Activated naive CD4-positive, alpha-beta T cell treated with anti-CD3 and anti-CD28 coated beads for 36 hours (primary cell): Measurements from ENCODE around the gene SLC38A3. TPM values are rescaled to one million over a fixed set of nuclear protein-coding genes. Genes with fewer than 3 reads are reported as not detected.

ENCODE experiments used
- CTCF ChIA-PET: fragments of 350-600 bp; sonication (Branson Sonifier 250); formaldehyde crosslinking; loops from one replicate; lab custom pipeline; 2021; ENCODE audit warnings: antibody characterized with exemption; lab: Charles Lee
- DNase-seq: peaks from one replicate; pipeline ENCODE4 v3.0.0-alpha.2; 2020
- H3K27ac Mint-ChIP-seq: one replicate; pipeline ENCODE4 v1.8.0; 2021; ENCODE audit warnings: mild to moderate bottlenecking, mixed read lengths
- H3K27me3 Mint-ChIP-seq: one replicate; pipeline ENCODE4 v1.8.0; 2021; ENCODE audit warnings: low read depth, mixed read lengths
- H3K36me3 Mint-ChIP-seq: one replicate; pipeline ENCODE4 v1.8.0; 2021; ENCODE audit warnings: low read depth, mixed read lengths
- H3K4me1 Mint-ChIP-seq: one replicate; pipeline ENCODE4 v1.8.0; 2021; ENCODE audit warnings: low read depth, mixed read lengths
- H3K4me3 Mint-ChIP-seq: one replicate; pipeline ENCODE4 v1.8.0; 2021; ENCODE audit warnings: mild to moderate bottlenecking, moderate library complexity, mixed read lengths
- H3K9me3 Mint-ChIP-seq: one replicate; pipeline ENCODE4 v1.8.0; 2021; ENCODE audit warnings: mixed read lengths
- intact Hi-C: fragments of 100-400 bp; cut with micrococcal nuclease; formaldehyde crosslinking; loops from one replicate; pipeline ENCODE4 v1.15.1; 2023
- total RNA-seq, 2 experiments: library from RNA; stranded (reverse); gene quantifications; one replicate each; pipeline ENCODE4 v1.2.3, GENCODE V29; 2021

SLC38A3 gene
- total RNA-seq, 2 experiments from 2014 or later, result not detected

DNA sequence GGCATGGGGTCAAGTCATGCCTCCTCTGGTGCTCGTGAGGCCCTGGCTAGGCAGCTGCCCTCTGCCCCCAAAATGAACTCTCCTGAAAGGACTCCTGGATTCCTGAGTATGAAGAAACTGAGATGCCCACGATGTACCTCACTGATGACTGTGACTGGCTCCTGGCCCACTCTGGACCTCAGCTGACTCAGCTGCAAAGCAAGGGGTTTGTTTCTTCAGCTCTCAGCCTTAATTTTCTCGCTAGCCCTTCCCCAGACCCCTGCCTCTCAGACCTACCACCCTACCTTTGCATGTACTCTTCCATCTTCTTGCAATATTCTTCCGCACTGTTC, 25.7 kb downstream of the SLC38A3 start:
- no peak for DNase-seq
- no peaks in the 10 kb centered on the region for H3K27me3 Mint-ChIP-seq
- peaks cover 23% of the 10 kb centered on the region for H3K4me1 Mint-ChIP-seq
- CTCF ChIA-PET, result interaction anchor here (0.6 to 8.2 kb wide), 6 partner anchors 12 to 91 kb away, joined by 3 to 151 read pairs (median 4); partner anchors contain the start of gene GNAT1
- no peak overlapping the region for H3K27ac Mint-ChIP-seq
- no peak overlapping the region for H3K4me3 Mint-ChIP-seq
- H3K36me3 Mint-ChIP-seq, result no peaks in the 10 kb centered on the region
- intact Hi-C loops, result loop anchor here (10.0 kb wide), 1 partner anchor 1756 kb away; no protein-coding TSS in a partner anchor
- H3K9me3 Mint-ChIP-seq, result no peaks in the 10 kb centered on the region

DNA sequence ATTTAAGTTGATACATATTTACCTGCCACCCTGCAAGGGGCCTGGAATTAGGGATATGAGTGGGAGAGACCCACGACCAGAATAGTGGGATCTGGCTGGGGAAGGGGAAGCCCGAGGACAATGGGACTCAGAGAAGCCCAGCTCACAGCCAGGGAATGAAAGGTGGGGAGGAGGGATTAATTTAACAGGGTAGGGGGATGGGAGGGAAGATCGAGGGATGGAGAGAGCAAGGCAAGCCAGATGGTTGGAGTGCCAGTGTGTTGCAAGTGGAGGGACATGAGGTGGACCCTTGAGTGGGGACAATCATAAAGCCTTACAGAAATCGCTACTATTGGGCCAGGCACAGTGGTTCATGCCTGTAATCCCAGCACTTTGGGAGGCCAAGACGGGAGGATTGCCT, 26.5 kb downstream of the SLC38A3 start:
- no peaks in the 10 kb centered on the region for H3K27me3 Mint-ChIP-seq
- H3K4me3 Mint-ChIP-seq, result no peak overlapping the region
- peaks cover 17% of the 10 kb centered on the region for H3K4me1 Mint-ChIP-seq
- no peaks in the 10 kb centered on the region for H3K9me3 Mint-ChIP-seq
- DNase-seq, result no peak
- CTCF ChIA-PET, result interaction anchor here (1.3 to 8.0 kb wide), 2 partner anchors 16 to 19 kb away, joined by 3 to 119 read pairs; no protein-coding TSS in a partner anchor
- peaks cover 2% of the 10 kb centered on the region for H3K36me3 Mint-ChIP-seq
- intact Hi-C loops, result loop anchor here (10.0 kb wide), 1 partner anchor 1757 kb away; no protein-coding TSS in a partner anchor
- H3K27ac Mint-ChIP-seq, result no peak overlapping the region

DNA sequence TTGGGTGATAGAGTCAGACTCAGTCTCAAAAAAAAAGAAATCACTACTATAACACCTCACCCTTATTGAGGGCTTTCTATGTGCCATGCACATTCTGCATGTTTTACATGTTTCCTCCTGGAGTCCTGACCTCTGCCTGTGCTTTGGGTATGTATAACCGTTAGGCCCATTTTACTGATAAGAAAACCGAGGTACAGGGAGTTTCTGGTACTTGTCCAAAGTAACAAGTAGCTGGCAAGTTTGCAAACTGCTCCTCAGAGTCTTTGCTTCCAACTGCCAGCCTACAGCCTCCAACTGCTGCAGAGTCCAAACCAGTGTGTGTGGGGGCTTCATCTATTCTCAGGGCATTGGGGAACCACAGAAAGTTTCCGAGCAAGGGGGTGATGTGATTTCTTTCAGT, 27.2 kb downstream of the SLC38A3 start:
- H3K4me1 Mint-ChIP-seq, result peaks cover 13% of the 10 kb centered on the region
- H3K27ac Mint-ChIP-seq, result no peak overlapping the region
- CTCF ChIA-PET, result interaction anchor here (0.7 to 8.0 kb wide), 3 partner anchors 15 to 393 kb away, joined by 3 to 119 read pairs (median 7); no protein-coding TSS in a partner anchor
- DNase-seq, result no peak
- H3K36me3 Mint-ChIP-seq, result peaks cover 6% of the 10 kb centered on the region
- H3K27me3 Mint-ChIP-seq, result no peaks in the 10 kb centered on the region
- H3K4me3 Mint-ChIP-seq, result no peak overlapping the region
- no peaks in the 10 kb centered on the region for H3K9me3 Mint-ChIP-seq
- intact Hi-C loops, result loop anchor here (10.0 kb wide), 1 partner anchor 1758 kb away; no protein-coding TSS in a partner anchor

DNA sequence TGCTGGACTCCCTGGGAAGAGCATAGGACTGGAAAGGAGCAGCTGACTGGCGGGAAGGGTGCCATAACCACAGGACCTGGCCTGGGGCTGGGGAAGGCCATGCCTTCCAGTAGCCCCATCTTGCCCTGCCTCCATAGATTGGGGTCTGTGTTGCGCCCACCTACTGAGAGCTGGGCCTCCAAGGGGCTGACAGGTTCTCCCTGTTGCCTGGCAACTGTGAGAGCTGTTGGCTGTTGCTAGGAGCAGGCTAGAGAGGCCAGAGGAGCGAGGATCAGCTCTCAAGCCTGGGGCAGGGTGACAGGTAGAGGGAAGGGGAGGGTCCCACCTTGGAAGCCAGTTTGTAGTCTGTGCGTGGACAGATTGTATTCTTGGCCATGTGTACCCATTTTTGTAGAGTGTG, 28.1 kb downstream of the SLC38A3 start:
- intact Hi-C loops, result loop anchor here (10.0 kb wide), 1 partner anchor 1758 kb away; no protein-coding TSS in a partner anchor
- no peak for DNase-seq
- CTCF ChIA-PET, result interaction anchor here (1.0 to 4.5 kb wide), 4 partner anchors 14 to 41 kb away, joined by 4 to 35 read pairs (median 6); no protein-coding TSS in a partner anchor
- H3K36me3 Mint-ChIP-seq, result peaks cover 10% of the 10 kb centered on the region
- no peak overlapping the region for H3K4me3 Mint-ChIP-seq
- no peaks in the 10 kb centered on the region for H3K9me3 Mint-ChIP-seq
- no peaks in the 10 kb centered on the region for H3K27me3 Mint-ChIP-seq
- no peak overlapping the region for H3K27ac Mint-ChIP-seq
- peaks cover 13% of the 10 kb centered on the region for H3K4me1 Mint-ChIP-seq

DNA sequence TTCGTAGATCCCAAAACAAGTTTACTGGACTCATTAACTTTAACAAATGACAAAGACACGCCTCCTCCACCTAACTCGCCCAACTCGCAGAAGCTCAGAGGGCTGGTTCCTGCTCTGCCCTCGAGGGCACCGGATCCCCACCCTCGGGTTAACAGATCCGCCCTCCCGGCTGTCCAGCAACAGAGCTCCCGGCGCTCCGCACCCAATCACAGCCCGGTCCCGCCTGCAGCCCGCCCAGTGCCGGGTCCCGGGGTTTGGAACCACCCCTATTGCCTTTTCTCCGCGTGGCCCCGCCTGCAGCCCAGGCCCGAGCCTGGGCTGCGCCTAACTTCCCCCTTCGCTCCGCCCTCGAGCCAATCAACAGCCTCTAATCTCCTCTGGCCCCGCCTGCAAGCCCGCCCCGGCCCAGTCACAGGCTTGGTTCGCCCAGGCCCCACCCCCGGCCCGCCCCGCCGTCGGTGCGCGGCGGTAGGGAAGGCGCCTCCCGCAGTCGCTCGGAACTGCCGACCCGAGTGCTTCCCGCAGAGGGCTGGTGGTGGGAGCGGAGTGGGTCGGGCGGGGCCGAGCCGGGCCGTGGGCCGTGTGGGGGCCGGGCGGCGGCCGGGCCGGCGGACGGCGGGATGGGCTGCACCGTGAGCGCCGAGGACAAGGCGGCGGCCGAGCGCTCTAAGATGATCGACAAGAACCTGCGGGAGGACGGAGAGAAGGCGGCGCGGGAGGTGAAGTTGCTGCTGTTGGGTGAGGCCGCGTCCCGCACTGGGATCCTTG, 30.8 kb downstream of the SLC38A3 start, which contains the start of gene GNAI2:
Gene GNAI2 (plus strand): TSS at position 489 of the 768 bp plus-strand sequence. CDS start 132 bp downstream, at position 621.
- CTCF ChIA-PET, result interaction anchor here (0.6 to 5.3 kb wide), 5 partner anchors 8 to 337 kb away, joined by 3 to 35 read pairs (median 5); no protein-coding TSS in a partner anchor
- peak within 1 kb of the TSS; percentile 95 for H3K4me3 Mint-ChIP-seq
- H3K27me3 Mint-ChIP-seq, result no peaks in the 10 kb centered on the region

DNA sequence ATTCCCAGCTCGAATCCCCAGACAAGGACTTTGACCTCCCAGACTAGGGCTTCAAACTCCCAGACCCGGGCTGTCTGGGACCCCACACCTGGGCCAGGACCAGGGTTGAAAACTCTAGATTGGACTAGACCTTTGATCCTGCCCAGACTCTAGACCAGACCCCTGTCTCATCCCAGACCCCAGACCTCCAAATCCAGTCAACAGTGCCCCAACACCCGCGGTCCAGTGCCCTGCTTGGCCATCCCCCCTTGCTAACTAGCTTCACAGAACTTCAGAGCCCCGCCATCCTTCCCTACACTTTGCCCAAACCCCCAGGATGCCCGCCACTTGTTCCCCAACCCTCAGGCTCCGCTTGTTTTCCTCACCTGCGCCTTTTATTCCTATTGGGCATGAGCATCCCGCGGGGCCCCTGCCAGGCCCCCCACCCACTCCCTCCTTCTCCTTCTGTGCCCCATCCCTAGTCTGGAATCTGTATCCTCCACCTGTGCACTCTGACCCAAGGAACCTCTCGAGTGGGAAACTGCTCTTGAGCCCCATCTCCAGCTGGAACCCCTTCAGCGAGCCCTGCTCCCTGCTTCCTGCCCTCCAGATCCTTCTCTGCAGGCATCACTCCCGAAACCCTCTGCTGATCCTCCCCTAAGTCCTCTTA, 31.5 kb downstream of the SLC38A3 start:
- intact Hi-C loops, result loop anchor here (1.0 to 10.0 kb wide), 6 partner anchors 63 to 1762 kb away; partner anchors contain the start of genes CISH, HYAL3, NAA80 and RBM5
- no peak for DNase-seq
- Mint-ChIP-seq H3K4me3 (peak overlapping the region; percentile 95), H3K9me3 (no peaks in the 10 kb centered on the region), H3K27ac (peak overlapping the region; percentile 92), H3K4me1 (peaks cover 40% of the 10 kb centered on the region), H3K27me3 (no peaks in the 10 kb centered on the region), H3K36me3 (peaks cover 10% of the 10 kb centered on the region)
- CTCF ChIA-PET, result interaction anchor here (4.5 to 5.3 kb wide), 2 partner anchors 10 kb away, joined by 35 read pairs; no protein-coding TSS in a partner anchor

More for the DNA sequence above, 30.8 kb downstream of the SLC38A3 start, which contains the start of gene GNAI2:
- DNase-seq, result peak; percentile 99
- Mint-ChIP-seq H3K4me1 (peaks cover 33% of the 10 kb centered on the region), H3K9me3 (no peaks in the 10 kb centered on the region), H3K27ac (peak within 1 kb of the TSS; percentile 92), H3K36me3 (peaks cover 10% of the 10 kb centered on the region)
- intact Hi-C loops, result loop anchor here (1.0 to 10.0 kb wide), 9 partner anchors 9 to 1761 kb away; partner anchors contain the start of genes CISH, HYAL3, NAA80 and RBM5

DNA sequence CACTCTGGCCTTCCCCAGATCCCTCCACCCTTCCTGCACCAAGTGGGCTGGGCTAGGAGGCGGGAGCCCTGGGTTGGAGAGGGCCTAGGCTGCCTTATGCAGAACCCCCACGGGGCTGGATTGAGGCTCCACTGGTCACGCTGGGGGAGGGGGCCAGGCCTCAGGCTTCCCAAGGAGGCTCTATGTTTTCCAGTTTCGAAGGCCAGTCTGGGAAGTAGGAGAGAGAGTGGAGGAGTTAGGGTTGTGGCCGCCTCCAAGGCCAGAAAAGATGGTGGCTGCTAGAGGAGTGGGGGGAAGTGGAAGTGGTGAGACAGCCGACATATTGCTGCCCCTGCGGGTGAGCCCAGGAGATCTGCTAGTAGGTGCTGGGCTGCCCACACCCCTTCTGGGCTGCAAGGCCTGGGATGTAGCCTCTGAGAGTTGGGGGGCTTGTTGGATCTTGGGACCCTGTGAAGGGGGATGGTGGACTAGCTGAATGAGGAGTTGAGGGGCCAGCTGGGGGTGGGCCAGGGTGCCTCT, 32.1 kb downstream of the SLC38A3 start:
- Mint-ChIP-seq H3K4me1 (peaks cover 46% of the 10 kb centered on the region), H3K9me3 (no peaks in the 10 kb centered on the region), H3K27me3 (no peaks in the 10 kb centered on the region), H3K4me3 (peak overlapping the region; percentile 95), H3K27ac (peak overlapping the region; percentile 92), H3K36me3 (peaks cover 10% of the 10 kb centered on the region)
- DNase-seq, result peak; percentile 53
- CTCF ChIA-PET, result interaction anchor here (4.5 to 5.3 kb wide), 2 partner anchors 10 kb away, joined by 35 read pairs; no protein-coding TSS in a partner anchor
- intact Hi-C loops, result loop anchor here (2.0 to 10.0 kb wide), 3 partner anchors 102 to 1762 kb away; partner anchors contain the start of gene CISH

DNA sequence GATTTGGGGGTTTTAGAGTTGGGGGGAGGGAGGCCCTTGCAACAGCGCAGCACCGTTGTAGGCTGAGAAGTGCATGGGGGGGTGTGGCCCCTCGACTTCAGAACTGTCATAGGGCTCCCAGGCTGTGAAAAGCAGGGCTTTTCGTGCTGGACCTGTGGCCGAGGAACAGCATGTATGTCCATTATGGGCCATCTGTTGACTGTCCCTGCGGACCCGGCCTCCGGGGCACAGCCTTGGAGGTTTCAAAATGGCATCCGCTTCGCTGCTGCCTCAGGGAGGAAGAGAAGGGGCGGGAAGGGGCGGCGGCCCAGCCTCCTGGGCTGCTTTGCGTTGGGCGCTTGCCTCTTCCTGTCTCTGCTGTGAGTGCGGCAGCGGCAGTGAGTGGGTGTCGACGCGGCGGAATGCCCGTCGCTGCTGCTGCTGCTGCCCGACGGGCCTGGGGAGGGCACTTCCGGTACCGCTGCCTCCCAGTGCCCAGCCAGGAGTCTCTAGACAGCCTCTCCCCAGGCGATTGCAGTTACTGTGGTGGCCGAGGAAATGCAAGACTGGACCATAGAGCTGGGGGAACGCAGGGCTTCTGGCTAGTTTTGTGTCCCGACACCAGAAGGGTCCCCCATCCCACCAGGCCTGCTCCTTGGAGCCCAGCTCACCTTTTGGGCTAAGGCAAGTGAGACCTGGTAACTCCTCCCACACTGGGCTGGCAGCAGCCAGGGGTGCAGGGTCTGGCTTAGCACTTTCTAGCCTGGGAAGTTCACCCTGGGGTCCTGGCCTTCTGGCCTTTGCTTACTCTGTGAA, 32.9 kb downstream of the SLC38A3 start:
- intact Hi-C loops, result loop anchor here (2.0 to 10.0 kb wide), 3 partner anchors 101 to 1763 kb away; partner anchors contain the start of gene CISH
- H3K4me1 Mint-ChIP-seq, result peaks cover 54% of the 10 kb centered on the region

DNA sequence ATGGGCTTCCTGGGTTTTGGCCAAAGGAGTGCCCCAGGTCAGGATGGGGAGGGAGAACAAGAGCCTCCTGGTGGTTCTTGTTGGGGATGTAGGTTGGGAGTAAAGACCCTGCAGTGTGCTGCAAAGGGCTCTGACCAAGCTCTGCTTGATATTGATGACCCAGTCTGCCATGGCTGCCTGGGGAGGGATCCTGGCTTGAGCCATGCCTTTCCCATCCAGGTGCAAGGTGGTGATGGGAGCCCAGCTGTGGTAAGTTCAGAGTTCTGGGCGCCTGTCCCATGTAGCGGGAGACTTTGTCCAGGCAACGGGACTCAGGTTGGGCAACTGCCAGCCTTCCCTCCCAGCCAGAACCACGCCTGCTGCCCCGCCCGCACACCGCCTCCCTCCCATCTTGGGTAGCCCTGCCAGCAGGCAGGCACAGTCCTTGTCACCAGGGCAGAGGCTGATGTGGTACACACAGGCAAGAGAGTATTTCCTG, 33.5 kb downstream of the SLC38A3 start:
- CTCF ChIA-PET, result interaction anchor here (1.0 to 5.3 kb wide), 3 partner anchors 8 to 34 kb away, joined by 4 to 35 read pairs (median 5); no protein-coding TSS in a partner anchor
- Mint-ChIP-seq H3K36me3 (peaks cover 10% of the 10 kb centered on the region), H3K4me1 (peaks cover 60% of the 10 kb centered on the region), H3K27ac (peak overlapping the region; percentile 92), H3K4me3 (peak overlapping the region; percentile 95), H3K9me3 (no peaks in the 10 kb centered on the region), H3K27me3 (no peaks in the 10 kb centered on the region)
- intact Hi-C loops, result loop anchor here (5.0 to 10.0 kb wide), 2 partner anchors 374 to 1764 kb away; partner anchors contain the start of gene CISH
- DNase-seq, result peak; percentile 19

More for the DNA sequence above, 32.9 kb downstream of the SLC38A3 start:
- DNase-seq, result peak; percentile 94
- peaks cover 10% of the 10 kb centered on the region for H3K36me3 Mint-ChIP-seq
- CTCF ChIA-PET, result interaction anchor here (1.2 to 5.3 kb wide), 2 partner anchors 9 to 11 kb away, joined by 5 to 35 read pairs; no protein-coding TSS in a partner anchor
- no peaks in the 10 kb centered on the region for H3K27me3 Mint-ChIP-seq
- H3K27ac Mint-ChIP-seq, result peak overlapping the region; percentile 92
- peak overlapping the region; percentile 95 for H3K4me3 Mint-ChIP-seq
- H3K9me3 Mint-ChIP-seq, result no peaks in the 10 kb centered on the region

DNA sequence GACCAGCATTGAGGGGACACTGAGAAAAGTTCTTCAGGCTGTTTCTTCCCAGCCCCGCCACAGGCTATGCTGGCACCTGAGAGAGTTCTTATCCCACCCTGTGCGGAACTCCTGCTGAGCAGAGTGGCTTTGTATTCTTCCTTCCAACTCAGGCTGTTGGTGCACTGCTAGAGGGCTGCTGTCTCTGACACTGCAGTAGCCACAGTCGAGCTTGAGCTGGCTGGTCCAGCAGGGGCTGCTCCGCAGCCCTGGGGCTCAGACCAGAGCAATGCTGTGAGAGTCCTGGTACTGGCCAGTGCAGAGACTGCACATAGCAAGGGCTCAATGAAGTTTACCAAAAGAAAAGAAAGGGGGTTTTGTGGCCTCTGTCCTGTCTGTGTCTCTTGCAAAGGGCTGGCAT, 34.6 kb downstream of the SLC38A3 start:
- CTCF ChIA-PET, result interaction anchor here (5.3 kb wide), 1 partner anchor 13 kb away, joined by 35 read pairs; no protein-coding TSS in a partner anchor
- H3K36me3 Mint-ChIP-seq, result peaks cover 10% of the 10 kb centered on the region

More for the DNA sequence above, 34.6 kb downstream of the SLC38A3 start:
- Mint-ChIP-seq H3K4me1 (peaks cover 71% of the 10 kb centered on the region), H3K4me3 (peak overlapping the region; percentile 95), H3K9me3 (no peaks in the 10 kb centered on the region), H3K27me3 (no peaks in the 10 kb centered on the region), H3K27ac (peak overlapping the region; percentile 92)
- intact Hi-C loops, result loop anchor here (5.0 to 10.0 kb wide), 2 partner anchors 373 to 1765 kb away; partner anchors contain the start of gene CISH
- DNase-seq, result no peak
